CD4-positive, alpha-beta T cell treated with Interleukin-6 for 4 hours (primary cell): Measurements from ENCODE around the gene WWC2.
"Not testable (repeated sequence)": the region's sequence is repeated elsewhere in the genome, so short reads cannot be mapped to it uniquely, and the experiment has no call there.

Experiments
- DNase-seq: peaks from one replicate; pipeline ENCODE4 v3.0.0-alpha.2; 2020; ENCODE audit warnings: mixed read lengths

The WWC2 gene

GRCh38 chr4:183101956-183102480 lies 3.0 kb downstream of the WWC2 start:
- DNase-seq, result no peak

- DNase-seq, result no peak
Measured at GRCh38 chr4:183105092-183105491, 6.0 kb downstream of the WWC2 start.

- no peak for DNase-seq
Measured at GRCh38 chr4:183106839-183107238, 7.8 kb downstream of the WWC2 start.

- DNase-seq, result no peak
Measured at GRCh38 chr4:183107891-183108459, 8.9 kb downstream of the WWC2 start.

- DNase-seq, result no peak
Measured at GRCh38 chr4:183110244-183110643, 11.2 kb downstream of the WWC2 start.

GRCh38 chr4:183111452-183111885 lies 12.4 kb downstream of the WWC2 start:
- no peak for DNase-seq

- DNase-seq, result no peak
Measured at GRCh38 chr4:183118141-183118540, 19.1 kb downstream of the WWC2 start.

- DNase-seq, result no peak
Measured at GRCh38 chr4:183118585-183118984, 19.5 kb downstream of the WWC2 start.

- DNase-seq, result not testable (repeated sequence)
Measured at GRCh38 chr4:183121660-183122059, 22.6 kb downstream of the WWC2 start.

- no peak for DNase-seq
Measured at GRCh38 chr4:183124228-183124627, 25.2 kb downstream of the WWC2 start.

- DNase-seq, result no peak
Measured at GRCh38 chr4:183124865-183125264, 25.8 kb downstream of the WWC2 start.

GRCh38 chr4:183129125-183129524 lies 30.1 kb downstream of the WWC2 start:
- DNase-seq, result no peak

GRCh38 chr4:183129675-183130074 lies 30.6 kb downstream of the WWC2 start:
- no peak for DNase-seq

- DNase-seq, result no peak
Measured at GRCh38 chr4:183130328-183131155, 31.5 kb downstream of the WWC2 start.

- no peak for DNase-seq
Measured at GRCh38 chr4:183132081-183132480, 33.0 kb downstream of the WWC2 start.

GRCh38 chr4:183132865-183133264 lies 33.8 kb downstream of the WWC2 start:
- DNase-seq, result no peak

GRCh38 chr4:183136855-183137254 lies 37.8 kb downstream of the WWC2 start:
- no peak for DNase-seq

- no peak for DNase-seq
Measured at GRCh38 chr4:183139058-183139750, 40.1 kb downstream of the WWC2 start.

- no peak for DNase-seq
Measured at GRCh38 chr4:183139972-183140570, 41.0 kb downstream of the WWC2 start.

GRCh38 chr4:183140911-183141320 lies 41.9 kb downstream of the WWC2 start:
- DNase-seq, result no peak

GRCh38 chr4:183141997-183142396 lies 42.9 kb downstream of the WWC2 start:
- no peak for DNase-seq

GRCh38 chr4:183142571-183143550 lies 43.8 kb downstream of the WWC2 start:
- DNase-seq, result no peak
